ENCODE data around the gene LAMTOR2.
A peak's percentile ranks its signal among the peaks of the same experiment; 100 is the strongest.

The LAMTOR2 gene

GRCh38 chr1:156075775-156076204 is 21.2 kb downstream of the LAMTOR2 start:
- no CpG with 5 or more reads among the region's 4 CpGs for WGBS (ENCODE audit: extremely low coverage, insufficient coverage, insufficient read length)
- H4K91ac ChIP-seq (ENCODE audit: low read depth, low read length): no peak overlapping the region
- H3K4me3 ChIP-seq (ENCODE audit: low read depth, low read length): no peak overlapping the region
- no peak overlapping the region for H3K9ac ChIP-seq (ENCODE audit: low read length)
- H4K8ac ChIP-seq (ENCODE audit: low read depth, low read length): no peak overlapping the region
- no peak overlapping the region for H3K4ac ChIP-seq (ENCODE audit: low read depth, low read length)
- no peak overlapping the region for H3K23ac ChIP-seq (ENCODE audit: low read length)
- no peaks in the 10 kb centered on the region for H3K27me3 ChIP-seq (ENCODE audit: insufficient read depth, low read length)
- no peak overlapping the region for H3K18ac ChIP-seq (ENCODE audit: low read length)
- no peak overlapping the region for H2BK120ac ChIP-seq (ENCODE audit: insufficient read depth, low read length, poor library complexity)
- H2AK5ac ChIP-seq (ENCODE audit: low read length): no peak overlapping the region
- no peak overlapping the region for H4K12ac ChIP-seq (ENCODE audit: low read depth, low read length)
- peaks cover 40 to 55% of the 10 kb centered on the region in 2 experiments for H3K36me3 ChIP-seq (ENCODE audit: control insufficient read depth in 1 of 2, insufficient read depth in 2 of 2, low read length in 2 of 2)
- H3K9me3 ChIP-seq (ENCODE audit: insufficient read depth, low read depth, low read length): peaks cover 6% of the 10 kb centered on the region
- no peak for DNase-seq
- H3K79me2 ChIP-seq (ENCODE audit: control insufficient read depth, insufficient read depth, low read length, poor library complexity): peaks cover 22% of the 10 kb centered on the region
- peaks cover 6% of the 10 kb centered on the region for H3K79me1 ChIP-seq (ENCODE audit: low read length)
- H3K14ac ChIP-seq (ENCODE audit: low read length): no peak overlapping the region
- no peak overlapping the region for H3K4me2 ChIP-seq (ENCODE audit: low read length)
- no peak overlapping the region for H3K27ac ChIP-seq (ENCODE audit: low read depth, low read length)
- no peak overlapping the region for H2AFZ ChIP-seq (ENCODE audit: insufficient read depth, low read length, poor library complexity)
- no peak overlapping the region for H2BK5ac ChIP-seq (ENCODE audit: low read depth, low read length, poor library complexity)
- H2BK12ac ChIP-seq (ENCODE audit: low read length): no peak overlapping the region
- peaks cover 13 to 26% of the 10 kb centered on the region in 2 experiments for H3K4me1 ChIP-seq (ENCODE audit: control insufficient read depth in 1 of 2, insufficient read depth in 2 of 2, low read length in 2 of 2)

- no peak overlapping the region for H4K8ac ChIP-seq (ENCODE audit: low read depth, low read length)
- no peak overlapping the region for H3K14ac ChIP-seq (ENCODE audit: low read length)
- H3K4ac ChIP-seq (ENCODE audit: low read depth, low read length): peak overlapping the region; percentile 39
- H3K18ac ChIP-seq (ENCODE audit: low read length): peak overlapping the region; percentile 25
- DNase-seq: peak in 1 of 2 donors; percentile 58
- H2AFZ ChIP-seq (ENCODE audit: insufficient read depth, low read length, poor library complexity): no peak overlapping the region
- H3K9me3 ChIP-seq (ENCODE audit: insufficient read depth, low read depth, low read length): peaks cover 6% of the 10 kb centered on the region
- peaks cover 40 to 55% of the 10 kb centered on the region in 2 experiments for H3K36me3 ChIP-seq (ENCODE audit: control insufficient read depth in 1 of 2, insufficient read depth in 2 of 2, low read length in 2 of 2)
- H3K4me2 ChIP-seq (ENCODE audit: low read length): no peak overlapping the region
- no peak overlapping the region for H2BK120ac ChIP-seq (ENCODE audit: insufficient read depth, low read length, poor library complexity)
- whole genome bisulfite sequencing (ENCODE audit: extremely low coverage, insufficient coverage, insufficient read length): no CpG with 5 or more reads among the region's 73 CpGs
- no peak overlapping the region for H2BK12ac ChIP-seq (ENCODE audit: low read length)
- peak overlapping the region; percentile 19 for H4K12ac ChIP-seq (ENCODE audit: low read depth, low read length)
- H3K4me1 ChIP-seq (ENCODE audit: control insufficient read depth in 1 of 2, insufficient read depth in 2 of 2, low read length in 2 of 2): peaks cover 13 to 26% of the 10 kb centered on the region in 2 experiments
- no peak overlapping the region for H2BK5ac ChIP-seq (ENCODE audit: low read depth, low read length, poor library complexity)
- no peak overlapping the region for H3K9ac ChIP-seq (ENCODE audit: low read length)
- H3K23ac ChIP-seq (ENCODE audit: low read length): no peak overlapping the region
- no peak overlapping the region for H2AK5ac ChIP-seq (ENCODE audit: low read length)
- H3K27me3 ChIP-seq (ENCODE audit: insufficient read depth, low read length): no peaks in the 10 kb centered on the region
- no peak overlapping the region for H3K27ac ChIP-seq (ENCODE audit: low read depth, low read length)
- peaks cover 31% of the 10 kb centered on the region for H3K79me2 ChIP-seq (ENCODE audit: control insufficient read depth, insufficient read depth, low read length, poor library complexity)
- no peak overlapping the region for H3K4me3 ChIP-seq (ENCODE audit: low read depth, low read length)
- no peak overlapping the region for H4K91ac ChIP-seq (ENCODE audit: low read depth, low read length)
- H3K79me1 ChIP-seq (ENCODE audit: low read length): peaks cover 15% of the 10 kb centered on the region
Observed at GRCh38 chr1:156076609-156077429, 22.2 kb downstream of the LAMTOR2 start.

GRCh38 chr1:156077430-156077760 is 22.8 kb downstream of the LAMTOR2 start:
- Histone ChIP-seq H3K4ac (ENCODE audit: low read depth, low read length) (peak overlapping the region; percentile 39), H3K79me1 (ENCODE audit: low read length) (peaks cover 18% of the 10 kb centered on the region), H2BK12ac (ENCODE audit: low read length) (no peak overlapping the region), H4K12ac (ENCODE audit: low read depth, low read length) (peak overlapping the region; percentile 19), H3K14ac (ENCODE audit: low read length) (no peak overlapping the region), H3K4me2 (ENCODE audit: low read length) (no peak overlapping the region), H2BK5ac (ENCODE audit: low read depth, low read length, poor library complexity) (no peak overlapping the region), H4K8ac (ENCODE audit: low read depth, low read length) (no peak overlapping the region), H3K23ac (ENCODE audit: low read length) (no peak overlapping the region), H3K27ac (ENCODE audit: low read depth, low read length) (no peak overlapping the region), H3K4me1 (ENCODE audit: control insufficient read depth in 1 of 2, insufficient read depth in 2 of 2, low read length in 2 of 2) (peaks cover 13 to 26% of the 10 kb centered on the region in 2 experiments), H3K9me3 (ENCODE audit: insufficient read depth, low read depth, low read length) (peaks cover 6% of the 10 kb centered on the region), H3K18ac (ENCODE audit: low read length) (peak overlapping the region; percentile 15), H3K79me2 (ENCODE audit: control insufficient read depth, insufficient read depth, low read length, poor library complexity) (peaks cover 33% of the 10 kb centered on the region), H3K9ac (ENCODE audit: low read length) (no peak overlapping the region), H2AFZ (ENCODE audit: insufficient read depth, low read length, poor library complexity) (no peak overlapping the region), H2BK120ac (ENCODE audit: insufficient read depth, low read length, poor library complexity) (no peak overlapping the region), H2AK5ac (ENCODE audit: low read length) (no peak overlapping the region), H3K4me3 (ENCODE audit: low read depth, low read length) (no peak overlapping the region), H3K27me3 (ENCODE audit: insufficient read depth, low read length) (no peaks in the 10 kb centered on the region), H3K36me3 (ENCODE audit: control insufficient read depth in 1 of 2, insufficient read depth in 2 of 2, low read length in 2 of 2) (peaks cover 38 to 54% of the 10 kb centered on the region in 2 experiments), H4K91ac (ENCODE audit: low read depth, low read length) (no peak overlapping the region)
- WGBS (ENCODE audit: extremely low coverage, insufficient coverage, insufficient read length): no CpG with 5 or more reads among the region's 19 CpGs
- no peak for DNase-seq

GRCh38 chr1:156078728-156079127 is 24.1 kb downstream of the LAMTOR2 start:
- H3K4me1 ChIP-seq (ENCODE audit: control insufficient read depth in 1 of 2, insufficient read depth in 2 of 2, low read length in 2 of 2): peaks cover 13 to 26% of the 10 kb centered on the region in 2 experiments
- H3K79me2 ChIP-seq (ENCODE audit: control insufficient read depth, insufficient read depth, low read length, poor library complexity): peaks cover 42% of the 10 kb centered on the region
- H2BK120ac ChIP-seq (ENCODE audit: insufficient read depth, low read length, poor library complexity): no peak overlapping the region
- H4K91ac ChIP-seq (ENCODE audit: low read depth, low read length): no peak overlapping the region
- no peak overlapping the region for H3K14ac ChIP-seq (ENCODE audit: low read length)
- H3K27me3 ChIP-seq (ENCODE audit: insufficient read depth, low read length): no peaks in the 10 kb centered on the region
- no peak overlapping the region for H2BK12ac ChIP-seq (ENCODE audit: low read length)
- H3K4me2 ChIP-seq (ENCODE audit: low read length): peak overlapping the region; percentile 61
- H2BK5ac ChIP-seq (ENCODE audit: low read depth, low read length, poor library complexity): no peak overlapping the region
- no CpG with 5 or more reads among the region's 5 CpGs for WGBS (ENCODE audit: extremely low coverage, insufficient coverage, insufficient read length)
- H4K12ac ChIP-seq (ENCODE audit: low read depth, low read length): no peak overlapping the region
- H3K27ac ChIP-seq (ENCODE audit: low read depth, low read length): no peak overlapping the region
- peak overlapping the region; percentile 86 for H3K4ac ChIP-seq (ENCODE audit: low read depth, low read length)
- H4K8ac ChIP-seq (ENCODE audit: low read depth, low read length): no peak overlapping the region
- DNase-seq: no peak
- H3K36me3 ChIP-seq (ENCODE audit: control insufficient read depth in 1 of 2, insufficient read depth in 2 of 2, low read length in 2 of 2): peaks cover 33 to 46% of the 10 kb centered on the region in 2 experiments
- peak overlapping the region; percentile 29 for H3K4me3 ChIP-seq (ENCODE audit: low read depth, low read length)
- H3K79me1 ChIP-seq (ENCODE audit: low read length): peaks cover 27% of the 10 kb centered on the region
- H3K9ac ChIP-seq (ENCODE audit: low read length): peak overlapping the region; percentile 57
- no peak overlapping the region for H3K18ac ChIP-seq (ENCODE audit: low read length)
- H2AK5ac ChIP-seq (ENCODE audit: low read length): no peak overlapping the region
- no peak overlapping the region for H2AFZ ChIP-seq (ENCODE audit: insufficient read depth, low read length, poor library complexity)
- H3K9me3 ChIP-seq (ENCODE audit: insufficient read depth, low read depth, low read length): peaks cover 6% of the 10 kb centered on the region
- peak overlapping the region; percentile 82 for H3K23ac ChIP-seq (ENCODE audit: low read length)
